Measurements from ENCODE around the gene NT5C1A.

NT5C1A gene

DNA sequence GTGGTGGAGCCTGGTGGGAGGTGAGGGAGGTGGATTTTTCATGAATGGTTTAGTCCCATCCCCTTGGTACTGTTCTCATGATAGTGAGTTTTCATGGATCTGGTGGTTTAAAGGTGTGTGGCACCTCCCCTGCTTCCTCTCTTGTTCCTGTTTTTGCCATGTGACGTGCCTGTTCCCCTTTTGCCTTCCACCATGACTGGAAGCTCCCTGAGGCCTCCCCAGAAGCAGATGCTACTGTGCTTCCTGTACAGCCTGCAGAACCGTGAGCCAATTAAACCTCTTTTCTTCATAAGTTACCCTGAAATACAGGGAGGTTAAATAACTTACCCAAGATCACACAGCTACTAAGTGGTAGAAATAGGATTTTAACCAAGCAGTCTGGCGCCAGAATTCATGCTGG lies 28.2 kb downstream of the NT5C1A start:
- no peak overlapping the region for H3K4me3 ChIP-seq (replicated peaks; ENCODE audit: low read depth, low read length)
- TF ChIP-seq, protein P1, sequence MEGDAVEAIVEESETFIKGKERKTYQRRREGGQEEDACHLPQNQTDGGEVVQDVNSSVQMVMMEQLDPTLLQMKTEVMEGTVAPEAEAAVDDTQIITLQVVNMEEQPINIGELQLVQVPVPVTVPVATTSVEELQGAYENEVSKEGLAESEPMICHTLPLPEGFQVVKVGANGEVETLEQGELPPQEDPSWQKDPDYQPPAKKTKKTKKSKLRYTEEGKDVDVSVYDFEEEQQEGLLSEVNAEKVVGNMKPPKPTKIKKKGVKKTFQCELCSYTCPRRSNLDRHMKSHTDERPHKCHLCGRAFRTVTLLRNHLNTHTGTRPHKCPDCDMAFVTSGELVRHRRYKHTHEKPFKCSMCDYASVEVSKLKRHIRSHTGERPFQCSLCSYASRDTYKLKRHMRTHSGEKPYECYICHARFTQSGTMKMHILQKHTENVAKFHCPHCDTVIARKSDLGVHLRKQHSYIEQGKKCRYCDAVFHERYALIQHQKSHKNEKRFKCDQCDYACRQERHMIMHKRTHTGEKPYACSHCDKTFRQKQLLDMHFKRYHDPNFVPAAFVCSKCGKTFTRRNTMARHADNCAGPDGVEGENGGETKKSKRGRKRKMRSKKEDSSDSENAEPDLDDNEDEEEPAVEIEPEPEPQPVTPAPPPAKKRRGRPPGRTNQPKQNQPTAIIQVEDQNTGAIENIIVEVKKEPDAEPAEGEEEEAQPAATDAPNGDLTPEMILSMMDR (IDR thresholded peaks at IDR 0.05; ENCODE audit: low read length, missing control alignments): no peak
- DNase-seq (ENCODE audit: low read depth): no peak

DNA sequence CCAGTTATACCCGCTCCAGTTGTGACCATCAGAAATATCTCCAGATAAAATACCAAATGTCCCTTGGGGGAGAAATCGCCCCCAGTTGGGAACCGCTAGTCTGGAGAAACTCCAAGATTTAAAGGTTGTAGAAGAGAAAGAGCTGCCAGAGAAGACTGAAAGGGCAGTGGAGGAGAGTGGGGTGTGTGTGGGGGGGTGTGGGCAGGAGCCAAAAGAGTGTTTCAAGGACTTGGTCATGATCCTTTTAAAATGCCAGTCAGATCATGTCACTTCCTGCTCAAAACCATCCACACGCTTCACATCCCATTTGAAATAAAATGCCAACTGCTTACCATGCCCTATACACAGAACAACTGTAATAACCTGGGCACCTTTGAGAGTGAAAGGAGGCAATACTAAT lies 29.1 kb downstream of the NT5C1A start:
- no peak overlapping the region for H3K4me3 ChIP-seq (replicated peaks; ENCODE audit: low read depth, low read length)
- TF ChIP-seq, protein P1 (IDR thresholded peaks at IDR 0.05; ENCODE audit: low read length, missing control alignments): no peak
- DNase-seq (ENCODE audit: low read depth): peak; percentile 33

DNA sequence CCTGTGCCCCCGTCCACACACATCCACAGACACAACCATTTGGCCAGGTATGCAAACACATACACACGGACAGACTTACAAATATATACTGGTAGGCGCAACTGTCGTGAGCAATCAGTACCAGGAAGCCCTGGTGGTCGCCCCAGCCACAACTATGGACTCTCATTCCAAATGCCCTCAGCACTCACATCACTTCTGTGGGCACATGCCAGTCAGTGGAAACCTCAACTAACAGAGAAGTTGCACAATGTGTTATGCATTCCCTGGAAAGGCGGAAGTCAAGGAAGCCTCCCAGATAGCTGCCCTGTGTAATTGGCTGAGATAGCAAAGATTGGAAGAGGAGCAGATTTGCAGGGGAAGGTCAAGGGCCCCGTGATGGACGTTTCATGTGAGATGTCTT lies 31.0 kb downstream of the NT5C1A start:
- H3K4me3 ChIP-seq (replicated peaks; ENCODE audit: low read depth, low read length): no peak overlapping the region
- TF ChIP-seq, protein P1 (IDR thresholded peaks at IDR 0.05; ENCODE audit: low read length, missing control alignments): no peak
- no peak for DNase-seq (ENCODE audit: low read depth)

DNA sequence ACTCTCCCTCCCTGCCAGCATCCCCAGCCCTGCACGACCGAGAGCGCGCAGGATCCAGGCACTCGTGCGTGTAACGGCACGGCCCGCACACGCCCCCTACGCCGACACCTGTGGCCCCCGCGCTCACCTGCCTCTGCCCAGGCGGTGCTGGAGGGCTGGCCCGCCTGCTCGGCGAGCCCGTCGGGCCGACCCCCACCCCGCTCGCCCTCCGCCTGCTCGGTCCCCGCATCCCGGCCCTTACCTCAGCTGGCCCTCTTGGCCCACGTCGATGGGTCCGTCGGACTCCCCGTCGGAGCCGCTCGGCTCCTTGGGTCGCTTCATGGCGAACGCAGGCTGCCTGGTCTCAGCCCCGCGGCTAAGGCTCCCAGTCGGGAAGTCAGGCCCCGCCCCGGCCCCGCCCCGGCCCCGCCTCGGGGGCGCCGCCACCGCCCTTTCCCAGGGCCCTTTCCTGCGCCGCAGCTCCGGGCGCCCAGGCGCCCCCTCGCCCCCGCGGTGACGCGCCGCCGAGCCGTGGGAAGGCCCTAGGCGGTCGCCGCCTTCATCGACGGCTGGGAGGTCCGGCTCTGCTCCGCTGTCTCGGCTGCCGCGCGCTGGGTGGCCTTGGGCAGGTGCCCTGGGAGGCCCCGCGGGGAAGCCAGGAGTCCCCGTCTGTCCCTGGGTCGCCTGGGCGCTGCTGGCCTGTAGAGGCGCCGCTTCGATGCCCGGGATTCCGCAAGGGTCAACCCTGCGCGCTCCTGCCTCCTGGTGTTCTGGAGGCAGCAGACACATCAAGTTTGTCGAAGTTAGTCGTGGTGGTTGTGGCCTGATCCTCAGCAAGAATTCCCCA lies 32.4 kb downstream of the NT5C1A start, which contains the start of gene HEYL:
Gene HEYL, minus strand, starts transcription at position 339 of the 826 bp plus-strand sequence. Its CDS starts 18 bp downstream, at position 321.
- peak within 1 kb of the TSS; percentile 25 for H3K4me3 ChIP-seq (replicated peaks; ENCODE audit: low read depth, low read length)
- DNase-seq (ENCODE audit: low read depth): peak; percentile 31
- TF ChIP-seq, protein P1 (IDR thresholded peaks at IDR 0.05; ENCODE audit: low read length, missing control alignments): peak; percentile 30

DNA sequence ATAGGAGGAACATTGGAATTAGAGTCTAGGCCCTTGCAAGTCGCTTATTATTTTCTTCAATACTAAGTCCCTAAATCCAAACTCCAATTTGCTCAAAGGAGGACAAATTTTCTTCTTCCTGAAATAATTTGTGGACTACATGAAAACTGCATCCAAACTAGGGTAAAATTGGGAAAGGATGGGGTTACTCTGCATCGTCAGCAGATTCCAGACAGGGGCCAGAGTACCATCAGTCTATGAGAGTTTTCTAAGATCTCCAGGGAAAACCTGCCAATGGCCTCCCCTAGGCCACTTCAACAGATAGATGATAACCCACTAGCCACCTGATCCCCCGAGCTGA lies 33.0 kb downstream of the NT5C1A start:
- no peak for DNase-seq (ENCODE audit: low read depth)
- TF ChIP-seq, protein P1 (IDR thresholded peaks at IDR 0.05; ENCODE audit: low read length, missing control alignments): no peak
- H3K4me3 ChIP-seq (replicated peaks; ENCODE audit: low read depth, low read length): peak overlapping the region; percentile 25

DNA sequence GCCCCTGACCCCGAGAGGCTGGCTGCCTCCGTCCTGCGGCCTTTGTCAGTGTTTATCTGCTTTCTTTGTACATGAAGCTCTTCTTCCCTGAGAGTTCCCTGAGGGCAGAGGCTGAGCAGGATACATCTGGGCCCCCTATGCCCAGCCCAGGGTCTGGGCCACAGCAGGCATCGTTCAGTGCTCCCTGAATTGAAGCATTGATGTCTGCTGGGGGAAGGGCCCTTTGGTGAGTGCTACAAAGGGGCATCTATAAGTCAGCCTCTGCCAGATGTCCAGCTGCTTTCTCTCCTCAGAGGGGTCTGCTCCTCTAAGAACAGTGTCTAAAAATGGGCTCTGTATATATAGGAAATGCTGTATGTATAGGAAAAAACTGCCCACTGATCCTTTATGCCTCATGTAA lies 34.5 kb downstream of the NT5C1A start:
- no peak for DNase-seq (ENCODE audit: low read depth)
- no peak overlapping the region for H3K4me3 ChIP-seq (replicated peaks; ENCODE audit: low read depth, low read length)
- TF ChIP-seq, protein P1 (IDR thresholded peaks at IDR 0.05; ENCODE audit: low read length, missing control alignments): no peak

DNA sequence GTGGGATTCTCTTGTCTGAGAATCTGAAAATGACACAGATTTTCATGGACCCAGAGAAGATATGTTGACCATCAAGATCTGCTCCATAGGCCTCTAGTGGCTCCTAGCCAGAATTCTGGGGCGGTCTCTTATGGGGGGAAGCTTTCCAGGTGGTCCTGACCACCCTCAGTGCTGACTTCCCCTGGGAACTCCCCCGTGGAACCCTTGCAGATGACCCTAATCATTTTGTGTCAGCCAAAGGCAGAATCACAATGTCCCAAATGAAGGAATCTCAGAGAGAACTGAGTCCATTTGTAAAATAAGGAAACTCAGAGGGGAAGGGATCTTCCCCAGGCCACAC lies 36.1 kb downstream of the NT5C1A start:
- TF ChIP-seq, protein P1 (IDR thresholded peaks at IDR 0.05; ENCODE audit: low read length, missing control alignments): no peak
- DNase-seq (ENCODE audit: low read depth): no peak
- no peak overlapping the region for H3K4me3 ChIP-seq (replicated peaks; ENCODE audit: low read depth, low read length)
